Right cardiac atrium (tissue), 5 donors: ENCODE results near the gene HAUS5. TPM values are rescaled to one million over a fixed set of nuclear protein-coding genes. Genes with fewer than 3 reads are reported as not detected.

Experiments used
- ATAC-seq, 2 donors: fragments of 200-7000 bp; cut with Tn5 transposase; one replicate each; pipeline versions ENCODE4 v1.8.0 to v1.9.1; 2020; ENCODE audit warnings: moderate library complexity in 2 of 2, mild to moderate bottlenecking in 1 of 2
- DNase-seq, 3 donors: peaks; one replicate each; pipeline ENCODE4 v3.0.0-alpha.2; 2020
- H3K27ac ChIP-seq: one replicate; pipeline ENCODE4 v1.5.1; 2013; ENCODE audit warnings: mild to moderate bottlenecking, low read length, control low read depth, moderate library complexity
- H3K27me3 ChIP-seq: one replicate; pipeline ENCODE4 v1.6.1; 2013; ENCODE audit not compliant: control insufficient read depth, insufficient read depth
- H3K4me1 ChIP-seq: one replicate; pipeline ENCODE4 v1.6.1; 2013; ENCODE audit warnings: low read length; ENCODE audit not compliant: control insufficient read depth, insufficient read depth
- H3K4me3 ChIP-seq: one replicate; pipeline ENCODE4 v1.5.1; 2013; ENCODE audit warnings: low read length, control low read depth
- H3K9me3 ChIP-seq: one replicate; pipeline ENCODE4 v1.6.1; 2013; ENCODE audit warnings: low read length; ENCODE audit not compliant: control insufficient read depth
- WGBS: extraction: QIAGEN DNeasy Blood & Tissue Kit; methylation state at CpG from one replicate; pipeline ENCODE4 v1.1.7; 2013; 5-methylcytosine and 5-hydroxymethylcytosine counted together
- intact Hi-C, 4 donors: fragments of 100-400 bp; cut with DNase I; formaldehyde crosslinking; loops; one replicate each; pipeline versions ENCODE4 v1.11.0 to v1.14.0; 2022 to 2023
- polyA plus RNA-seq: library from polyadenylated mRNA; stranded (reverse); fragments of 200-250 nt; gene quantifications from one replicate; pipeline ENCODE4 v1.2.3, GENCODE V29; 2013
- total RNA-seq, 4 donors: library from RNA; stranded (reverse); fragmentation: NEBNext Ultra II Directional; extraction: Animal tissue kit (Norgen Biotek cat#: 25700); gene quantifications; one replicate each; pipeline ENCODE4 v1.2.1, GENCODE V29; 2021
- donor health status: healthy with polysubstance abuse.
- donor health status: DM: no; HTN: yes; CAD: no.
- donor health status: DM: no; HTN: no; CAD: no.
- donor health status: DM: no; HTN: yes; CAD: no; lungs with severe emphysema.
- donor health status: DM: yes; HTN: yes; CAD: no.

HAUS5 gene
- total and polyA plus RNA-seq, 5 donors: 3.1 to 5.6 (median 4.8) TPM

DNA sequence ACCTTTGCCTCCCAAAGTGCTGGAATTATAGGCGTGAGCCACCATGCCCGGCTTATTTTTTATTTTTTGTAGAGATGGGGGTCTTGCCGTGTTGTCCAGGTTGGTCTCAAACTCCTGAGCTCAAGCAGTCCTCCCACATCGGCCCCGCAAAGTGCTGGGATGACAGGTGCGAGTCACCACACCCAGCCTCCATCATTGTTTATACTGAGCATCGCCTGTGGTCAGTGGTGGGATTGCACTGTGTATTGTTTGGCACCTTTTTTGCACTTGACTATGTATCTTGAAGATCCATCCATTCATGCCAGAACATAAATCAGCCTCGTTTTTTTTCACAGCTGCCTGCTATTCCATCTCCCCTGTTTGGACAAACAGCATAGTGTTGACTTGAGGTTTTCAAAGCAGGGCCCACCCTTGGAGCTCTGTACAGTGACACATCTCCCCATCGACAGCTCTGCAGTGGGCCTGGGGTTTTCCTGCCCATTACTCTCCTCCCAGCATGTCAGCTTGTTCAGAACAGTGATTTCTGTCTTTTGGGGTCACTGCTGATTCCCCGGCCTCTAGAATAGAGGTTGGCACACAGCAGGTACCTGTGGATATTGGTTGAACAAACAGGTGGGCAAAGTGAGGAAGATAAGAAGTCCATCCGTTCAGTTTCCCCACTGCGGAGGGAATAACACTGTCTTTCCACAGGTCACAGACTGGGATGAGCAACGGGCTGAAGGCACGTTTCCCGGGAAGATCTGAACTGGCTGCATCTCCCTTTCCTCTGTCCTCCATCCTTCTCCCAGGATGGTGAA is 45.6 kb downstream of the HAUS5 start:
- Histone ChIP-seq H3K9me3 (no peaks in the 10 kb centered on the region), H3K4me1 (no peaks in the 10 kb centered on the region), H3K27me3 (no peaks in the 10 kb centered on the region), H3K4me3 (no peak overlapping the region), H3K27ac (no peak overlapping the region)
- peak in 1 of 2 donors; percentile 17 for ATAC-seq
- no peak for DNase-seq
- 93% methylated on average over 15 of the region's 15 CpGs for WGBS
- intact Hi-C loops: no loop called here

DNA sequence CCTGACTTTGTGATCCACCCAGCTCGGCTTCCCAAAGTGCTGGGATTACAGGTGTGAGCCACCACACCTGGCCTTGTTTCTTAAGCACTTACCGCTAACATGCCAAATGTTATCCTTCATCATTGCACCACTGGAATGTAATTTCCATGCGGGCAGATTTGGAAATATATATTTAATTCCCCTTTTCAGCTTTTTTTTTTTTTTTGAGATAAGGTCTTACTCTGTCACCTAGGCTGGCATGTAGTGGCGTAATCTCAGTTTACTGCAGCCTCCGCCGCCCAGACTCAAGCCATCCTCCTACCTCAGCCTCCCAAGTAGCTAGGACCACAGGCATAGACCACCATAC is 49.4 kb downstream of the HAUS5 start:
- intact Hi-C loops: no loop called here
- 97% methylated on average over 6 of the region's 6 CpGs for WGBS
- DNase-seq (no peak), ATAC-seq (no peak)
- no peak overlapping the region for H3K4me3 ChIP-seq
- no peaks in the 10 kb centered on the region for H3K4me1 ChIP-seq
- no peak overlapping the region for H3K27ac ChIP-seq
- H3K9me3 ChIP-seq: no peaks in the 10 kb centered on the region
- no peaks in the 10 kb centered on the region for H3K27me3 ChIP-seq

DNA sequence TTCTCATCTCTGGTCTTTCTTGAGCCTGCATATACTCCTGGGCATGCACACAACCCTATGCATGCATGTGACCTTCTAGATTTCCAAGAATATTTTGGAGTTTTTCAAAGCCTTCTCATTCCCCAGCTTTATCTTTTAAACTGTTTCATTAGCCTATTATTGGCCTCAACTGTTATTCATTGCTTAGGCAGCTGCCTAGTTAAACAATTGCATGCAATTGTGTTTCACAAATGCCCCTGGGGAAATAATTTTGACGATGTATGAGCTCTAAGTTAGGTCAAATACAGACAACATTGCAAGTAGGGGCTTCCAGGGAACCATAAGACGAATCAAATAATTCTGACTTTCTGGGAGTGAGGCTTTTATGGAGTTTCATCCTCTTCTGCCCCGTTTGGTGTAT is 51.4 kb downstream of the HAUS5 start:
- Histone ChIP-seq H3K9me3 (no peaks in the 10 kb centered on the region), H3K4me3 (no peak overlapping the region), H3K27ac (no peak overlapping the region), H3K4me1 (no peaks in the 10 kb centered on the region), H3K27me3 (no peaks in the 10 kb centered on the region)
- WGBS: 82% methylated on average over 3 of the region's 3 CpGs
- ATAC-seq (no peak), DNase-seq (no peak)
- intact Hi-C loops: no loop called here

DNA sequence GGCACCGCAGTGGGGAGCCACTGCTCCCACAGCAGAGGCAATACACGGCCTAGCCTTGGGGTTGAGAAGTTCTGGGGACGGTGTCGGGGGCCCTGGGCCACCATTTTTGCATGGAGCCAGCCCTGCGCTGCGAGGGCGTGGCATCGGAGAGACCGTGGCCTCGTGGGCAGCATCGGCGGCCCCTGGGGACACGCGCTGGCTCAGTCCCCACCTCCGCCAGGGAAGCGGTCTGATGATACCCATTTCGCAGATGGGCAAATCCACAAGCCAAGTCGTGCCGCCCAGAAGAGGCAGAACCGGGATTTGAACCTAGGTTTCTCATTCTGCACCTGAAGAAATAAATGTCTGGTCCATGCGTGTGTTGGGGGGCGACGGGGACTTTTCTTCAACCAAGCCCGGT is 52.6 kb downstream of the HAUS5 start:
- DNase-seq (no peak), ATAC-seq (no peak)
- H3K27me3 ChIP-seq: no peaks in the 10 kb centered on the region
- no peak overlapping the region for H3K4me3 ChIP-seq
- no peak overlapping the region for H3K27ac ChIP-seq
- no peaks in the 10 kb centered on the region for H3K9me3 ChIP-seq
- no peaks in the 10 kb centered on the region for H3K4me1 ChIP-seq
- intact Hi-C loops: no loop called here
- WGBS: 96% methylated on average over 24 of the region's 24 CpGs

DNA sequence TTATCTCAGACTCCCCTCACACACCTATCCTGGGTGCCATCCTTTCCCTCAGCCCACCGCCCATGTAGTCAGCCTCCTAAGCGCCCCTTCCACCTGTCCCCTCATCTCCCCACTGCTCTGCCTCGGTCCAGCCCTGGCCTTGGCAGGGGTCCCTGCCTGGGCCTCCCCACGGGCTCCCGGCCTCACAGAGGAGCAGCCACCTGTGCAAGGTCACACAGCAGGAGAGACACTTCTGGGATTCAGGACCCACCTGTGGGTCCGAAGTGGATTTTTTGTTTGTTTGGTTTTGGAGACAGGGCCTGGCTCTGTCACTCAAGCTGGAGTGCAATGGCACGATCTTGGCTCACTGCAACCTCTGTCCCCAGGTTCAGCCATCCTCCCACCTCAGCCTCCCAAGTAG is 53.1 kb downstream of the HAUS5 start:
- peak in 1 of 2 donors; percentile 39 for ATAC-seq
- no peaks in the 10 kb centered on the region for H3K27me3 ChIP-seq
- 90% methylated on average over 7 of the region's 7 CpGs for WGBS
- H3K4me1 ChIP-seq: no peaks in the 10 kb centered on the region
- intact Hi-C loops: no loop called here
- no peak overlapping the region for H3K4me3 ChIP-seq
- no peak for DNase-seq
- H3K27ac ChIP-seq: no peak overlapping the region
- H3K9me3 ChIP-seq: no peaks in the 10 kb centered on the region

DNA sequence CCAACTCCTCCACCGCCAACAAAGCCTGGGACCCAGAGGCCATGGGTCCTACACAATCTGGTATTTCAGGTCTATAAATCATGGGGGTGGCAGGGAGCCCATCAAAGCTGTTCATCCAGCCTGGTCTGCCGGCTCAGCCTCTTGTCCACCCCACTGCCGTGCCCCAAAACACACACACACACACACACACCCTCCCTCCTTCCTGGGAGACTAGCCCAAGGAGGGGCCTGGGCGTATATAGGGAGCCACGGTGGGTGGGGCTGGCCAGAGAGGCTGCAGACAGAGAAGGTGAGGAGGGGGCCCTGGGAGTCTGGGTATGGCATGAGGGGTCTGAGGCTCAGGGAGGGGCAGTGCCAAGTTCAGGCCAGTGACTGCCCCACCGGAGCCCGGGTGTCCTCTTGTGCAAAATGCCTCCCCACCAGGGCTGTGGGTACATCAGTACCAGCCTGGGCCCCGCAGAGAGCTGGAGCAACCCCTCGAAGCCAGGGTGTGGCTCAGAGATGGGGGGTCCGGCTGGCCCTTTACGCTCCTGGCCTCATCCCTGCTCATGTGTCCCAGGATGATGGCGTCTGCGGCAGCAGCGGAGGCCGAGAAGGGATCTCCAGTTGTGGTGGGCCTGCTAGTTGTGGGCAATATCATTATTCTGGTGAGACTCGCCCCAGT is 53.8 kb downstream of the HAUS5 start, which contains the start of gene UPK1A:
TSS of gene UPK1A (plus strand) at position 267 of the 663 bp plus-strand sequence. CDS start at position 563, 296 bp downstream.
- 70% methylated on average over 16 of the region's 16 CpGs for WGBS
- intact Hi-C loops: no loop called here
- DNase-seq (peak in 1 of 3 donors; percentile 53), ATAC-seq (peak; percentile 22 to 46)
- Histone ChIP-seq H3K4me3 (no peak within 1 kb of the TSS), H3K27me3 (no peaks in the 10 kb centered on the region), H3K9me3 (no peaks in the 10 kb centered on the region), H3K4me1 (no peaks in the 10 kb centered on the region), H3K27ac (no peak within 1 kb of the TSS)

DNA sequence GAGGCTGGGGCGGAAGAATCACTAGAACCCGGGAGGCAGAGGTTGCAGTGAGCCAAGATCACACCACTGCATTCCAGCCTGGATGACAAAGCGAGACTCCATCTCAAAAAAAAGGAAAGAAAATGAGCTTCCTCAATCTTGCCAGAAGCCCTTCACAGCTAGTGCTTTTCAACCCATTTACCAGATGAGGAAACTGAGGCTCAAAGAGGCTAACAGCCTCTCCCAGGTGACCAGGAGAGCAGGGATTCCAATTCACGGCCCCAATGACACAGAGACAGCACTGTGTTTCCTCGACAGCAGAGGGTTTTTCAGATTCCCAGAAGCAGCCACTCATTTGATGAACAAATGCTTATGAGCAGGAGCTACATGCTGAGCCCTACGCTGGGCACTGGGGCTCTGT is 57.0 kb downstream of the HAUS5 start:
- H3K27ac ChIP-seq: no peak overlapping the region
- intact Hi-C loops: no loop called here
- no peaks in the 10 kb centered on the region for H3K4me1 ChIP-seq
- H3K9me3 ChIP-seq: no peaks in the 10 kb centered on the region
- 79% methylated on average over 6 of the region's 6 CpGs for WGBS
- DNase-seq (no peak), ATAC-seq (no peak)
- no peak overlapping the region for H3K4me3 ChIP-seq
- no peaks in the 10 kb centered on the region for H3K27me3 ChIP-seq

DNA sequence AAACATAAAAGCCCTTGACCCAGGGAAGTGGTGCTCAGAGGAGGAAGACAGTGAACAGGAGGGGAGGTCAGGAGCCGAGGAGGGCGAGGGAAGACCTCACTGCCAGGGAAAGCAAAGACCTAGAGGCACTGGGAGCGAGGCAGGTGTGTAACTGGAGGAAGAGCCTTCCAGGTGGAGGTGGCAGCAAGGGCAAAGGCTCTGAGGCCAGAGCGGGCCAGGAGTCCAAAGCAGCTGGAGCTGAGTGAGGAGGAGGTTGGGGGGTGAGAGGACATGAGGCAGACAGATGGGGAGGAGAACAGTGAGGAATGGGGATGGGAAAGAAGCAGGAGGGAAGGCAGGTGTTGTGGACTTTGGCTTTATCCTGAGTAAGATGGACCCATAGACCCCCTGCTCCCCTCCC is 57.4 kb downstream of the HAUS5 start:
- WGBS: 73% methylated on average over 4 of the region's 4 CpGs
- Histone ChIP-seq H3K4me1 (no peaks in the 10 kb centered on the region), H3K27ac (no peak overlapping the region), H3K27me3 (no peaks in the 10 kb centered on the region), H3K9me3 (no peaks in the 10 kb centered on the region), H3K4me3 (no peak overlapping the region)
- ATAC-seq (no peak), DNase-seq (no peak)
- intact Hi-C loops: no loop called here

DNA sequence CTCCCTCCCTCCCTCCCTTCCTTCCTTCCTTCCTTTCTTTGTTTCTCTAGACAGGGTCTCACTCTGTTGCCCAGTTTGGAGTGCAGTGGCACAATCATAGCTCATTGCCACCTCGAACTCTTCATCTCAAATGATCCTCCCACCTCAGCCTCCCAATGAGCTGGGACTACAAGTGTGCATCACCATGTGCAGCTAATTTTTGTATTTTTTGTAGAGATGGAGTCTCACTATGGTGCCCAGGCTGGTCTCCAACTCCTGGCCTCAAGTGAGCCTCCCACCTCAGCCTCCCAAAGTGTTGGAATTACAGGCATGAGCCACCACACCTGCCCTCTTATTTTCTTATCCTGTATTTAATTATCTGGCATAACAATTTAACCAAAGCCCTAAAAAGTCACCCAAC is 58.2 kb downstream of the HAUS5 start:
- H3K27ac ChIP-seq: no peak overlapping the region
- intact Hi-C loops: no loop called here
- ATAC-seq: no peak
- no peaks in the 10 kb centered on the region for H3K27me3 ChIP-seq
- H3K4me3 ChIP-seq: no peak overlapping the region
- no peak for DNase-seq
- H3K4me1 ChIP-seq: no peaks in the 10 kb centered on the region
- WGBS: 71% methylated on average over 1 of the region's 1 CpG
- no peaks in the 10 kb centered on the region for H3K9me3 ChIP-seq

DNA sequence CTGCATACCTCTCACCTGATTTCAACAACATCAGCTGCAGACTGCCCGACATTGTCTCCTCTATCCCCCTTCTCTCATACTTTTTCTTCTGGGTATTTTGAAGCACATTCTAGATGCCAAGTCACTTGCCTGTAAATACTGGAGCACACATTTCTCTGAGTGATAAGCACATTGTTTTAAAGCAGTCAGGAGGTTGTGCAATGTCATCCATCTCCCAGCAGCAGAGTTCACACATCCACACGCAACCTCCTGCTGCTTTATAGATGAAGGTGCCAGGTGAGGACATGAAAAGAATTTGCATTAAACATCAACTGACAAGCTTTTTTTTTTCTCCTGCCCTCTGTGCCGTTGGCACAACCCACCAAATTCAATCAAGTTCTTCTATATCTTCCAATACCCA is 59.3 kb downstream of the HAUS5 start:
- ATAC-seq: no peak
- H3K27me3 ChIP-seq: no peaks in the 10 kb centered on the region
- H3K4me1 ChIP-seq: no peaks in the 10 kb centered on the region
- no peak overlapping the region for H3K4me3 ChIP-seq
- no peak overlapping the region for H3K27ac ChIP-seq
- WGBS: 28% methylated on average over 3 of the region's 3 CpGs
- intact Hi-C loops: no loop called here
- DNase-seq: no peak
- no peaks in the 10 kb centered on the region for H3K9me3 ChIP-seq

DNA sequence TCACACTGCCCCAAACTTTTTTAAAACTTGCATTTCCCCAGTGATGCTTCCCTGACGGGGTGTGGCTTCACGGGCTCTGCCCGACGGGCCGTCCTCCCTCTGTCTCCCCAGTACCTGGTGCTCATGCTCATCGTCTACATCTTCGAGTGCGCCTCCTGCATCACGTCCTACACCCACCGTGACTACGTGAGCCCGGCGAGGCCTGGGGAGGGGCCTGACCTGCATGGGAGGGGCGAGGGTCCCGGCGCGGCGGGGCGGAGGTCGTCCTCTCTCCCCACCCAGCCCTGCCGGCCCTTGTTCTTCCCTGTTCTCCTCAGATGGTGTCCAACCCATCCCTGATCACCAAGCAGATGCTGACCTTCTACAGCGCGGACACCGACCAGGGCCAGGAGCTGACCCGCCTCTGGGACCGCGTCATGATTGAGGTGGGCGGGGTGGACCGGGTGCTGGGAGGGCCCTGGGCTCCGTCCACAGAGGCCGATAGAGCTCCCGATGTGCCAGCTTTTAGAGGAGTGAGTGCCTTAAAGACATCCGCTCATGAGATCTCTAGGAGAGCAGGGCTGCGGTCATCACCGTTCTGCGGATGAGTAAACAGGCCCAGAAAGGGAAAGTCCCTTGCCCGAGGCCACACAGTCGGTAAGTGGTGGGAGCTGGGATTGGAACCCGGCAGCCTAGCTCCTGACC is 60.7 kb downstream of the HAUS5 start:
- intact Hi-C loops: no loop called here
- WGBS: 8% methylated on average over 39 of the region's 39 CpGs
- H3K4me3 ChIP-seq: no peak overlapping the region
- ATAC-seq (peak; percentile 71 to 89), DNase-seq (peak; percentile 68 to 76 (median 69))
- H3K27me3 ChIP-seq: no peaks in the 10 kb centered on the region
- no peaks in the 10 kb centered on the region for H3K4me1 ChIP-seq
- no peak overlapping the region for H3K27ac ChIP-seq
- no peaks in the 10 kb centered on the region for H3K9me3 ChIP-seq
